Subcutaneous adipose tissue (tissue), 4 donors: ENCODE measurements around the gene CHAT. TPM values are rescaled to one million over a fixed set of nuclear protein-coding genes. Genes with fewer than 3 reads are reported as not detected.

Experiments
- CTCF ChIP-seq: fragments of 450-650 bp; IDR thresholded peaks from one replicate; pipeline ENCODE4 v1.5.1; 2016; ENCODE audit warnings: low read depth, mild to moderate bottlenecking, control low read depth, antibody characterized with exemption, moderate library complexity
- total RNA-seq, 4 donors: library from RNA; depleted of rRNA; stranded (reverse); fragments of >200 nt; gene quantifications; one replicate each; pipeline ENCODE4 v1.1.0, GENCODE V29; 2016

The CHAT gene
- total RNA-seq, 4 donors from 2014 or later = not detected

- no peak for TF ChIP-seq CTCF
Observed at GRCh38 chr10:49633327-49634068, 19.7 kb downstream of the CHAT start.

- no peak for TF ChIP-seq CTCF
Observed at GRCh38 chr10:49634069-49634660, 20.3 kb downstream of the CHAT start.

- no peak for TF ChIP-seq CTCF
Observed at GRCh38 chr10:49642311-49642710, 28.5 kb downstream of the CHAT start.

GRCh38 chr10:49643241-49644034 is 29.6 kb downstream of the CHAT start:
- no peak for TF ChIP-seq CTCF

- no peak for TF ChIP-seq CTCF
Observed at GRCh38 chr10:49644035-49644646, 30.3 kb downstream of the CHAT start.

- TF ChIP-seq CTCF = no peak
Observed at GRCh38 chr10:49645417-49645816, 31.6 kb downstream of the CHAT start.
